Gastroesophageal sphincter (tissue), 3 donors: Measurements from ENCODE around the gene MORF4L2.

Experiments used
- EP300 ChIP-seq: sonication (generic); formaldehyde crosslinking; IDR thresholded peaks from one replicate; pipeline ENCODE4 v1.6.1; 2017; ENCODE audit warnings: antibody characterized with exemption, mild to moderate bottlenecking
- POLR2A ChIP-seq, 2 donors: fragments of 450-650 bp; IDR thresholded peaks; one replicate each; pipeline ENCODE4 v1.6.1; 2017; ENCODE audit warnings: antibody characterized with exemption in 2 of 2, mild to moderate bottlenecking in 2 of 2, moderate library complexity in 1 of 2
- POLR2AphosphoS5 ChIP-seq: sonication (generic); formaldehyde crosslinking; IDR thresholded peaks from one replicate; pipeline ENCODE4 v1.6.1; 2017; ENCODE audit warnings: antibody characterized with exemption
- TF ChIP-seq, protein P1 (sequence below), 4 experiments: fragments of 200-600 bp in 2 of 4; fragments of 450-650 bp in 2 of 4; sonication (generic) in 1 of 4; IDR thresholded peaks; one replicate each; pipeline ENCODE4 v1.5.1; 2017 to 2019; ENCODE audit warnings: antibody characterized with exemption in 4 of 4, mild to moderate bottlenecking in 2 of 4, moderate library complexity in 2 of 4

DNA sequence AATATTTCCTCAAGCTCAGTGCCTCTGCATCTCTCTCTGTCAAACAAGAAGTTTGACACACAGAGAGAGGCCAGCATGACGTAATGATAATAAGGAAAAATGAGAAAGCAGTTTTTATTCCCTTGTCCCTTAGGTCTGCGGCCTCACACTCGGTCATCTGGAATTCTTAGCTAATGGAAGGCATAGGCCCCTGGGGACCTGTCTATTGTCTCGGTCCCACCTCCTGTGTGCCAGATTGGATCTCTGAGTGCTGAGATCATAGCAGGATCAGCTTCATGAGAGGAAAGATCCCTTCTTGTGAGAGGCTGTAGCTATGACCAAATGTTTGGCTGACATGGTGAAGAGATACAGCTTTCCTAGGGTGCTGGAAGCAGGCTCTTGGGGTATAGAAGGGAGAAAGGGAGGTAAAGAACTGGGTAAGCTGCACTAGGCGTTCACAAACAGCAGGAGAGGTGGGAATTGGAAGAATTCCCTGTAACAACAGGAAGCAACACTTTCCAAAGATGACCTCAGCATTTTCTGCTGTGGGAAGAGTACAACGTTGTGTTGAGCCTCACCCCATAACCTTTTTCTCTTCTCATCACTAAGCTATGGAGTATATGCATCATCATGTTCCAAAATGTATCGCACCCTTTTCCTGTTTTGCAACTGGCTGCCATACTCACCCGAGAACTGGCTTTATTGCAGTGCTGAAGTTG is 44.4 kb upstream of the MORF4L2 start:
- TF ChIP-seq, protein P1, sequence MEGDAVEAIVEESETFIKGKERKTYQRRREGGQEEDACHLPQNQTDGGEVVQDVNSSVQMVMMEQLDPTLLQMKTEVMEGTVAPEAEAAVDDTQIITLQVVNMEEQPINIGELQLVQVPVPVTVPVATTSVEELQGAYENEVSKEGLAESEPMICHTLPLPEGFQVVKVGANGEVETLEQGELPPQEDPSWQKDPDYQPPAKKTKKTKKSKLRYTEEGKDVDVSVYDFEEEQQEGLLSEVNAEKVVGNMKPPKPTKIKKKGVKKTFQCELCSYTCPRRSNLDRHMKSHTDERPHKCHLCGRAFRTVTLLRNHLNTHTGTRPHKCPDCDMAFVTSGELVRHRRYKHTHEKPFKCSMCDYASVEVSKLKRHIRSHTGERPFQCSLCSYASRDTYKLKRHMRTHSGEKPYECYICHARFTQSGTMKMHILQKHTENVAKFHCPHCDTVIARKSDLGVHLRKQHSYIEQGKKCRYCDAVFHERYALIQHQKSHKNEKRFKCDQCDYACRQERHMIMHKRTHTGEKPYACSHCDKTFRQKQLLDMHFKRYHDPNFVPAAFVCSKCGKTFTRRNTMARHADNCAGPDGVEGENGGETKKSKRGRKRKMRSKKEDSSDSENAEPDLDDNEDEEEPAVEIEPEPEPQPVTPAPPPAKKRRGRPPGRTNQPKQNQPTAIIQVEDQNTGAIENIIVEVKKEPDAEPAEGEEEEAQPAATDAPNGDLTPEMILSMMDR (IDR thresholded peaks at IDR 0.05): no peak
- TF ChIP-seq POLR2A (IDR thresholded peaks at IDR 0.05): no peak
- TF ChIP-seq POLR2AphosphoS5: no peak
- no peak for TF ChIP-seq EP300
